SH-SY5Y (cell line): ENCODE results near the gene SCEL.

Experiments
- GATA2 ChIP-seq: IDR thresholded peaks from 2 replicates; pipeline ENCODE4 v1.6.1; 2011; ENCODE audit warnings: mild to moderate bottlenecking, low read depth, low read length
- GATA3 ChIP-seq: IDR thresholded peaks from 2 replicates; pipeline ENCODE4 v1.6.1; 2011; ENCODE audit warnings: low read depth, mild to moderate bottlenecking, low read length, moderate library complexity

GRCh38 chr13:77494226-77494625, 41.3 kb upstream of the SCEL start:
- no peak for TF ChIP-seq GATA2
- no peak for TF ChIP-seq GATA3
